GM12878 (cell line): Measurements from ENCODE around the gene DCC. TPM values are rescaled to one million over a fixed set of nuclear protein-coding genes. Genes with fewer than 3 reads are reported as not detected.

Experiments used
- ATAC-seq: fragments of 200-7000 bp; cut with Tn5 transposase; 3 replicates; pipeline ENCODE4 v1.9.1; 2020; ENCODE audit warnings: mild to moderate bottlenecking, moderate library complexity
- BruUV-seq: library from RNA; stranded (reverse); fragments of 400-500 nt; replicated peaks from 2 replicates; lab custom pipeline; 2021; lab: Mats Ljungman, UMichigan
- CTCF ChIA-PET: fragments of 300-600 bp; sonication (Branson Sonifier 250); formaldehyde crosslinking; extraction: SDS; loops from one replicate; lab custom pipeline; 2021; ENCODE audit warnings: inconsistent platforms; lab: Yijun Ruan, JAX
- POLR2A ChIA-PET: fragments of 350-600 bp; formaldehyde crosslinking; extraction: SDS; loops from one replicate; lab custom pipeline; 2021; ENCODE audit warnings: inconsistent platforms; lab: Charles Lee
- RAD21 ChIA-PET: fragments of 300-600 bp; sonication (Branson Sonifier 250); formaldehyde crosslinking; loops from one replicate; lab custom pipeline; 2023; ENCODE audit warnings: antibody characterized with exemption; ENCODE audit not compliant: unreplicated experiment; lab: Charles Lee
- SMC1A ChIA-PET: fragments of 300-600 bp; sonication (Branson Sonifier 250); formaldehyde crosslinking; loops from one replicate; lab custom pipeline; 2023; ENCODE audit not compliant: unreplicated experiment, uncharacterized antibody; lab: Charles Lee
- DNase-seq: peaks from one replicate; pipeline ENCODE4 v3.0.0-alpha.2; 2011; ENCODE audit warnings: low read depth, low spot score
- FAIRE-seq: peaks from 3 replicates; lab custom pipeline; 2011; peaks lifted over from hg19 to GRCh38; lab: Jason Lieb, UNC
- H2AFZ ChIP-seq: 2 replicates; pipeline ENCODE4 v1.6.0; 2011; ENCODE audit warnings: low read depth, low read length, control low read depth; ENCODE audit not compliant: control insufficient read depth
- H3K27ac ChIP-seq: 2 replicates; pipeline ENCODE4 v1.5.1; 2011; ENCODE audit warnings: control low read depth; ENCODE audit not compliant: control insufficient read depth, insufficient read depth
- H3K27me3 ChIP-seq, 2 experiments: replicated peaks in 1 of 2; 2 replicates each; pipeline versions ENCODE4 v1.6.0 to v1.6.1; 2011; ENCODE audit warnings: low read length in 1 of 2; ENCODE audit not compliant: control insufficient read depth in 2 of 2, insufficient read depth in 2 of 2
- H3K36me3 ChIP-seq, 2 experiments: 2 replicates each; pipeline ENCODE4 v1.5.1; 2011; ENCODE audit warnings: low read length in 1 of 2; ENCODE audit not compliant: control insufficient read depth in 2 of 2, insufficient read depth in 2 of 2
- H3K4me1 ChIP-seq: 2 replicates; pipeline ENCODE4 v1.6.1; 2011; ENCODE audit warnings: mild to moderate bottlenecking, low read length, moderate library complexity, mixed read lengths; ENCODE audit not compliant: control insufficient read depth, insufficient read depth
- H3K4me2 ChIP-seq: 2 replicates; pipeline ENCODE4 v1.6.0; 2011; ENCODE audit warnings: control low read depth; ENCODE audit not compliant: control insufficient read depth, insufficient read depth
- H3K4me3 ChIP-seq: fragments of 200-600 bp; sonication (generic); 2 replicates; pipeline ENCODE4 v1.5.1; 2016
- H3K79me2 ChIP-seq: 2 replicates; pipeline ENCODE4 v1.6.0; 2011; ENCODE audit warnings: low read length; ENCODE audit not compliant: control insufficient read depth, insufficient read depth
- H3K9ac ChIP-seq: 2 replicates; pipeline ENCODE4 v1.8.0; 2011; ENCODE audit warnings: low read length, control low read depth, mixed read lengths; ENCODE audit not compliant: control insufficient read depth, insufficient read depth
- H3K9me3 ChIP-seq: replicated peaks from 3 replicates; pipeline ENCODE4 v1.5.1; 2011; ENCODE audit warnings: mild to moderate bottlenecking, low read length; ENCODE audit not compliant: control insufficient read depth, insufficient read depth
- H4K20me1 ChIP-seq: 2 replicates; pipeline ENCODE4 v1.6.0; 2011; ENCODE audit not compliant: control insufficient read depth, insufficient read depth
- CREM ChIP-seq: IDR thresholded peaks from 2 replicates; pipeline ENCODE4 v1.6.1; 2014; ENCODE audit warnings: antibody characterized with exemption, low read depth
- CUX1 ChIP-seq: IDR thresholded peaks from 2 replicates; pipeline ENCODE4 v1.6.1; 2012; ENCODE audit warnings: improper control_type of control experiment, low read depth, low read length; ENCODE audit not compliant: insufficient replicate concordance
- EP300 ChIP-seq, 2 experiments: fragments of 150-350 bp in 1 of 2; IDR thresholded peaks; 2 replicates each; pipeline ENCODE4 v1.6.1; 2011 to 2012; ENCODE audit warnings: low read depth in 2 of 2, low read length in 2 of 2, borderline replicate concordance in 1 of 2, improper control_type of control experiment in 1 of 2, inconsistent platforms in 1 of 2; ENCODE audit not compliant: control insufficient read depth in 1 of 2
- FOS ChIP-seq: IDR thresholded peaks from 3 replicates; pipeline ENCODE4 v1.6.1; 2011; ENCODE audit warnings: borderline replicate concordance; ENCODE audit not compliant: insufficient read length; ENCODE audit errors: extremely low read depth
- KAT2A ChIP-seq: conservative IDR thresholded peaks from 2 replicates; pipeline ENCODE4 v1.6.1; 2011; ENCODE audit warnings: low read depth, low read length; ENCODE audit not compliant: control insufficient read depth
- NFXL1 ChIP-seq: fragments of 450-650 bp; IDR thresholded peaks from 2 replicates; pipeline ENCODE4 v1.6.1; 2017; ENCODE audit warnings: antibody characterized with exemption, mild to moderate bottlenecking, borderline replicate concordance
- POLR2AphosphoS2 ChIP-seq: IDR thresholded peaks from 2 replicates; pipeline ENCODE4 v1.6.1; 2011; ENCODE audit warnings: low read depth, mild to moderate bottlenecking, low read length, improper control_type of control experiment, moderate library complexity
- PRDM15 ChIP-seq: fragments of 450-650 bp; formaldehyde crosslinking; IDR thresholded peaks from 2 replicates; pipeline ENCODE4 v1.4.0; 2020; ENCODE audit warnings: mild to moderate bottlenecking, moderate library complexity
- SMAD5 ChIP-seq: IDR thresholded peaks from 2 replicates; pipeline ENCODE4 v1.6.1; 2016; ENCODE audit warnings: antibody characterized with exemption, low read depth
- ZBED1 ChIP-seq: IDR thresholded peaks from 2 replicates; pipeline ENCODE4 v1.6.1; 2016; ENCODE audit warnings: borderline replicate concordance
- ZZZ3 ChIP-seq: IDR thresholded peaks from 2 replicates; pipeline ENCODE4 v1.6.1; 2011; ENCODE audit warnings: low read depth; ENCODE audit not compliant: control insufficient read depth, insufficient read length
- WGBS: methylation state at CpG from one replicate; pipeline ENCODE4 v1.1.6; 2016; ENCODE audit warnings: low lambda C conversion rate; ENCODE audit not compliant: insufficient replicate concordance, insufficient coverage; ENCODE audit errors: missing lambda C conversion rate; 5-methylcytosine and 5-hydroxymethylcytosine counted together
- in situ Hi-C: fragments of 300-500 bp; cut with MboI; formaldehyde crosslinking; loops from 9 replicates; pipeline ENCODE4 v1.14.3; 2018; ENCODE audit warnings: mixed read lengths
- intact Hi-C: fragments of 100-400 bp; cut with micrococcal nuclease; formaldehyde crosslinking; loops from one replicate; pipeline ENCODE4 v1.14.2; 2022; ENCODE audit not compliant: unreplicated experiment
- polyA plus RNA-seq, 11 experiments: library from polyadenylated mRNA; depleted of rRNA in 4 of 11; unstranded in 6 of 11; stranded (reverse) in 5 of 11; fragments of >200 nt; fragmentation: Nextera tagmentation in 4 of 11; fragmentation: Illumina TruSeq in 1 of 11; extraction: Ambion mirVana in 4 of 11; extraction: Trizol in 1 of 11; gene quantifications; 1 replicate in 1 of 11; 2 replicates in 10 of 11; pipeline versions ENCODE4 v1.2.1 to v1.2.3, GENCODE V29; 2011 to 2016; ENCODE audit warnings: inconsistent platforms in 2 of 11, missing spikeins in 2 of 11, low read depth in 1 of 11
- total RNA-seq, 4 experiments: library from RNA; depleted of rRNA in 3 of 4; stranded (reverse); fragments of >200 nt in 3 of 4; fragmentation: Illumina TruSeq in 1 of 4; extraction: Trizol in 1 of 4; gene quantifications; 2 replicates each; pipeline versions ENCODE4 v1.2.1 to v1.2.3, GENCODE V29; 2013 to 2021

The DCC gene
- total and polyA plus RNA-seq, 10 of the 15 experiments (the other 5 are each of a cell fraction or from before 2014, with no cell fraction given), result 0.01 TPM; not detected in 9

DNA sequence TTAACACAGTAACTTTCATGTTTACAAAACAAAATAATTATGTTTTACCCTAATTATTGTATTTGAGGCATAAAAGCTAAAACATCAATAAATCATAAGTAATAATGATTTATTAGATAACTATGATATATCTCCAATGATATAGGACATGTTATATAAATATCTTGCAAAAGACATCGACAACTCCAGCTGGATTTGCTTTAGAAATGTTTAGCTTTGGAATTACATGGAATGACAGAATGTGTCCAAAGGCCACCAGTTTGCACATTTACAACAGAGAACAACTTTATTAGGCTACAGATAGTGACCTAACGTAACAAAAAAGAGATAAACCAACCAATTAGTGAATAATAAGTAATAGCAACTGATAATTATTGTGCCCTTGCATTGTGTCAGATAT is 475.7 kb downstream of the DCC start:
- no peak overlapping the region for H3K27ac ChIP-seq
- no peaks in the 10 kb centered on the region for H3K79me2 ChIP-seq
- no peak for ATAC-seq
- RAD21 ChIA-PET, result interaction anchor here (0.6 kb wide), 1 partner anchor 26 kb away, joined by 4 read pairs; no protein-coding TSS in a partner anchor
- no peaks in the 10 kb centered on the region for H4K20me1 ChIP-seq
- no peaks in the 10 kb centered on the region for H3K9me3 ChIP-seq
- no peak overlapping the region for H2AFZ ChIP-seq
- POLR2A ChIA-PET, result no interaction called here
- no peak overlapping the region for H3K9ac ChIP-seq
- no peak overlapping the region for H3K4me2 ChIP-seq
- SMC1A ChIA-PET, result no interaction called here
- H3K4me3 ChIP-seq, result no peak overlapping the region
- CTCF ChIA-PET, result interaction anchor here (0.8 kb wide), 1 partner anchor 19 kb away, joined by 3 read pairs; no protein-coding TSS in a partner anchor
- 3% methylated on average over 2 of the region's 2 CpGs for WGBS
- FAIRE-seq, result no peak
- intact Hi-C loops (no loop called here), in situ Hi-C loops (no loop called here)
- TF ChIP-seq CREM (no peak), KAT2A (no peak), SMAD5 (no peak), FOS (no peak), PRDM15 (no peak), CUX1 (no peak), EP300 (IDR thresholded peaks at IDR 0.05; ENCODE audit: borderline replicate concordance in 1 of 2, control insufficient read depth in 1 of 2, low read depth in 2 of 2, low read length in 2 of 2) (no peak), ZZZ3 (no peak), POLR2AphosphoS2 (no peak), NFXL1 (no peak), ZBED1 (no peak)
- BruUV-seq, result no TSS peak
- no peaks in the 10 kb centered on the region for H3K36me3 ChIP-seq
- DNase-seq, result no peak
- no peaks in the 10 kb centered on the region for H3K4me1 ChIP-seq
- H3K27me3 ChIP-seq, result no peaks in the 10 kb centered on the region
